HL-60/S4 (cell line): Measurements from ENCODE around the gene TPP1.

Experiments
- in situ Hi-C: fragments of 300-500 bp; cut with MboI; formaldehyde crosslinking; loops from 2 replicates; pipeline ENCODE4 v1.14.3; 2022; ENCODE audit warnings: low sequenced_read_pairs

Gene TPP1

DNA sequence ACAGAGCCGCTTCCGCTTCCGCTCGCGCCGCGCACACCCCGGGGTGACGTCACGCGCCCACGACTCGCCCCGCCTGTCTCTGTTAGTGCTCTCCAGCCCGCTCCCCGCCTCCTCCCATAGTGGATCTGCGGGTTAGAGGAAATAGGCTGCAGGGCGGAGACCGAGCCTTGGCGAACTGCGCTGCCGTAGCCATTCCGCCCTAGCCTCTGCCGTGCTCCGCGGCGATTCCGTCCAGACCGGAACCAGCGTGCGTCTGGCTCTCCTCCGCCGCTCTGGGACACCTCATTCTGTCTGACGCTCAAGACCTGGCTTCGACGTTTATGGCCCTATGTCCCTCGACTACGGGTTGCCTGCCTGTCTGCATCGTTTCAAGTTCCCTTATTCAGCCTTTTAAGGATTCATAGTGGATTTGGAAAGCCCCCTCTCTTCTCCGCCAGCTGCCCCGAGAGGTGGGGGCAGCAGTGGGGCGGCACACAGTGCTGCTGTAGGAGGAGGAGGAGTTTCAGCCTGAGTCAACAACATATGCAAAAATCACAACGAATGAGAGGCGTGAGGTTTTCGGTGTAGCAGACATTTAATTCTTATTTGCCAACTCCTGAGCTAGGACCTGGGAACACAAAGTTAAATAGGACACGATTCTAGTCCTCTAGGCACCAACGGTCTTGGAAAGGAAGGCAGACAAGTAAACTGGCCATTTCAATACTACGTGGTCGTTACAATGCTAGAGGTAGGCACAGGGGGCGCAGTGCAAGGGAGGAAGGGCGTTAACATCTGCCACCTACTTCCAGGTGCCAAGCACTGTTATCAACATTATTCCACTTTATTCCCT is 6.8 kb downstream of the TPP1 start, which contains the start of gene TAF10:
TAF10 (minus strand) TSS at position 4 of the 829 bp plus-strand sequence. CDS start 27 bp downstream, outside the sequence.
- in situ Hi-C loops: loop anchor here (10.0 kb wide), 1 partner anchor 62 kb away; no protein-coding TSS in a partner anchor

DNA sequence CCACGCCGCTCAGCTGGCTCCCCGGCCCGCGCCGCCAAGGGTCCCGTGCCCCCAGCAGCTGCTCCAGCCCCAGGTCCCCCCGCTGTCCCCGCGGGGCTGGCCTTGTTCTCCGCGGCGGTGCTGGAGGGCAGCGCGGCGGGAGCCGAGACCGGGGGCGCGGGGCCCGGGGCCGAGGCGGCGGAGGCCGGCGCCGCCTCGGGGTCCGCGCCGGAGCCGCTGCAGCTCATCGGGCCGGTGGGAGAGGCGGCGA is 7.3 kb downstream of the TPP1 start:
- in situ Hi-C loops: loop anchor here (10.0 kb wide), 1 partner anchor 63 kb away; no protein-coding TSS in a partner anchor

DNA sequence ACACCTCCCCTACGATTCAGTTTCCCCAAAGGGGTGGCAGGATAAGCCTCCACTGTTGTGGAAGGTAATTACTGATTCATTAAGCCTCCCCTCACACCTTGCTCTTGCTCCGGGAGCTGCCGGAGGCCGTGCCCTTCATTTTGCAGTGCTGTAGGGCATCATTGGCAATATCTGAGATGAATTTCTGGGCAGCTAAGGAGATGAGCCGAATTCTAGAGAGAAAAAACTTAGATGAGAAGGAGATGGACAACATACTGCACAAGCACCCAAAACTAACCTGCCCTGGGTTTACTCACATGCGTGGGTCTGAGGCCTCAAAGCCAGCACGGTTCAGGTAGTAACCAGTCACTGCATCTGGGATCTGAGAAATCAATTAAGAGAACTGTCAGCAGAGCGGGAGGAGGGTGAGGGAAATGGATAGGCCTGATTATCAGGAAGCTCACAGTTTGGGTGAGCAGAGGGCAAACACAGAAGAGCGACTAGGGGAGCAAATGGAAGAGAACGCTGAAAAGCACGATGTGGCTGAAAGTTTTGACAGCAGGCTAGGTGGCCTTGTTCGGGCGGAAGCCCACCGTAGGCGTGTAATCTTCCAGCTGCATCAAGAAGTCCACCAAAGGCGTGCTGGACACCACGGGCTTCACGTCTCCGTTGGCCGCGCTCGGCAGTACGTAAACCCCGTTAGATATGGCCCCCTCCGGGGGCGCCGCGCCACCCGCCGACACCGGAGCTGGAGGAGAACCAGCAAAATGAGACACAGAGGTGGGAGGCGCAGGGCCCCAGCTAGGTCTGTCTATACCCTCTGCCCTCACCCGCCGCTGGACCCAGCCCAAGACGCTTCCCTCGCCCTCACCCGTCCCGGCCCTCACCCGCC is 7.9 kb downstream of the TPP1 start:
- in situ Hi-C loops: loop anchor here (10.0 kb wide), 1 partner anchor 63 kb away; no protein-coding TSS in a partner anchor

DNA sequence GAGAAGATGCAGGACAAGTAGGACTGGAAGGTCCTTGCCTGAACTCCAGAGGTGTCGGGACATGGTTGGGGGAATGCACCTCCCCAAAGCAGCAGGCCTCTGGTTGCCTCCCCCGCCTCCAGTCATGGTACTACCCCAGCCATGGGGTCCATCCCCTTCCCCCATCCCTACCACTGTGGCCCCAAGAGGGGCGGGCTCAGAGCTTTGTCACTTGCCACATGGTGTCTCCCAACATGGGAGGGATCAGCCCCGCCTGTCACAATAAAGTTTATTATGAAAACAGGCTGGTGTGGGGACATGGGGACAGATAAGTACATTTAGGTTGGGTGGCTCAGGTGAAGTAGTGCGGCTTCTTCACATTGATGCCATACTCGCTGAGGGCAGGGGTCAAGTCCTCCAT is 8.6 kb downstream of the TPP1 start:
- in situ Hi-C loops: loop anchor here (10.0 kb wide), 1 partner anchor 64 kb away; no protein-coding TSS in a partner anchor

DNA sequence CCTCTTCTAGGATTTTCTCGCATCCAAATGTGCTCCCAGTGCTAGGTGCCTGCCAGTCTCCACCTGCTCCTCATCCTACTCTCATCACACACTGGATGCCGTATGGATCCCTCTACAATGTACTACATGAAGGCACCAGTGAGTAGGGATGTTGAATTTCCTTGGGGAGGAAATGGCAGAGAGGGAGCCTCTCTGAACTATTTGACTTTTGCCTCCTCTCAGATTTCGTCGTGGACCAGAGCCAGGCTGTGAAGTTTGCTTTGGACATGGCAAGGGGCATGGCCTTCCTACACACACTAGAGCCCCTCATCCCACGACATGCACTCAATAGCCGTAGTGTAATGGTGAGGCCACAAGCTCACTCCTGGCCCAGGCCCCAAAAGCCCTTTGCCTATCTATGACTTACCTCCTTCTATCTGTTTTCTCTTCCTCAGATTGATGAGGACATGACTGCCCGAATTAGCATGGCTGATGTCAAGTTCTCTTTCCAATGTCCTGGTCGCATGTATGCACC is 9.7 kb downstream of the TPP1 start:
- in situ Hi-C loops: loop anchor here (10.0 kb wide), 1 partner anchor 65 kb away; no protein-coding TSS in a partner anchor

DNA sequence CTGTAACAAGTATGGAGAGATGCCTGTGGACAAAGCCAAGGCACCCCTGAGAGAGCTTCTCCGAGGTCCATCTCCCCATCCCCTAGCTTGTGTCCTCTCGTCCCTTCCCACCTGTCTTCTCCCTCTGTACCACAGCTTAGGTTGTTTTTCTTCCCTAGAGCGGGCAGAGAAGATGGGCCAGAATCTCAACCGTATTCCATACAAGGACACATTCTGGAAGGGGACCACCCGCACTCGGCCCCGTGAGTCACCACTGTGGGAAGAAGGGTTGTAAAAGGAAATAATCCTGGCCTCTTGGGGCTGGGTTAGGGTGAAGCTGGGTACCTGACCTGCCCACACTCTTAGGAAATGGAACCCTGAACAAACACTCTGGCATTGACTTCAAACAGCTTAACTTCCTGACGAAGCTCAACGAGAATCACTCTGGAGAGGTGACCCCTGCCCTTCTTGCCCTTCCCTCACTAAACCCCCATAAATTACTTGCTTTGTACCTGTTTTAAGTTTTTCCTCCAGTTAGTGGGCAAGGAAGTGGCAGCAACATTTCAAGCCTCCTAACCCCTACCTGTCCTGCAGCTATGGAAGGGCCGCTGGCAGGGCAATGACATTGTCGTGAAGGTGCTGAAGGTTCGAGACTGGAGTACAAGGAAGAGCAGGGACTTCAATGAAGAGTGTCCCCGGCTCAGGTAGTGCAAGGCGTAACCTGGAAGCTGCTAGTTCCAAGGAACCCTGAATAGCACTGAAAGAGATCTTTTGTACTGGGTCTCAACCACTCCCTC is 10.3 kb downstream of the TPP1 start:
- in situ Hi-C loops: no loop called here

DNA sequence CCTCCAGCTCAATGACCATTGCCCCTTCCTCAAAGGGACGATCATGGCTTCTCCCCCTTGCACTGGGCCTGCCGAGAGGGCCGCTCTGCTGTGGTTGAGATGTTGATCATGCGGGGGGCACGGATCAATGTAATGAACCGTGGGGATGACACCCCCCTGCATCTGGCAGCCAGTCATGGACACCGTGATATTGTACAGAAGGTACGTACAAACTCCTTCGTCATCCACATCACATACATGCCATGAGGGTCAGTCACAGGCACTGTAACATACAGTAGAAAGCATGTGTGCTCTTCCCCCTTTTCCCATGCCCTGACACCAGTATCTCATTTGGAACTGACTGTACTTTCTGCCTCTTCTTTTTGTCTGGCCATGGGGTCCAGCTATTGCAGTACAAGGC is 11.2 kb downstream of the TPP1 start:
- in situ Hi-C loops: no loop called here

DNA sequence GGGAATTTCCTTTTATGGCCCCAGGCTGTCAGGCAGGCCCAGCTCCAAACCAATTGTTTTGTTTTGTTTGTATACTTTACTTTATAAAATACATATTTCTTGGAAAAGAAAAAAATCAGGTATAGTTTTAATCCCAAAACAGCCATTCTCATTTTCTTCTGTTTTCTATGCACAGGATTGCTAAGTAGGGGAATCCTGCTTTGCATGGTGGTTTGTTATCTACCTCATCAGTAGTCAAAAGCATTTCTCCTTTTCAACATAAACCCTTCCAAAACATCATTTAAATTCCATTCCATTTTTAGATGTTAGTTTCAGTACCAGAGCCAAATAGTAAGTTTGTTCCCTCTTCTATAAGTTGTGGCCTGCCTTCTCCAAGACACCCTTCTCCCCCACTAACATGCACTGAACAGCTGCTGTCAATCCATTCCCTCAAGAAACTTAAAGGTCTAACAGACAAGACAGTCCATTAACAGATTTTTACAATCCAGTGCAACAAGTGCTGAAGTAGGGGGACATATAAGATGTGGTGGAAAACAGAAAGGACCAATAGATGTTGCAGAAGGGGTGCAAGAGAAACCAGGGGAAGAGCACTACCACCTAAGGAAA is 11.9 kb downstream of the TPP1 start:
- in situ Hi-C loops: no loop called here

DNA sequence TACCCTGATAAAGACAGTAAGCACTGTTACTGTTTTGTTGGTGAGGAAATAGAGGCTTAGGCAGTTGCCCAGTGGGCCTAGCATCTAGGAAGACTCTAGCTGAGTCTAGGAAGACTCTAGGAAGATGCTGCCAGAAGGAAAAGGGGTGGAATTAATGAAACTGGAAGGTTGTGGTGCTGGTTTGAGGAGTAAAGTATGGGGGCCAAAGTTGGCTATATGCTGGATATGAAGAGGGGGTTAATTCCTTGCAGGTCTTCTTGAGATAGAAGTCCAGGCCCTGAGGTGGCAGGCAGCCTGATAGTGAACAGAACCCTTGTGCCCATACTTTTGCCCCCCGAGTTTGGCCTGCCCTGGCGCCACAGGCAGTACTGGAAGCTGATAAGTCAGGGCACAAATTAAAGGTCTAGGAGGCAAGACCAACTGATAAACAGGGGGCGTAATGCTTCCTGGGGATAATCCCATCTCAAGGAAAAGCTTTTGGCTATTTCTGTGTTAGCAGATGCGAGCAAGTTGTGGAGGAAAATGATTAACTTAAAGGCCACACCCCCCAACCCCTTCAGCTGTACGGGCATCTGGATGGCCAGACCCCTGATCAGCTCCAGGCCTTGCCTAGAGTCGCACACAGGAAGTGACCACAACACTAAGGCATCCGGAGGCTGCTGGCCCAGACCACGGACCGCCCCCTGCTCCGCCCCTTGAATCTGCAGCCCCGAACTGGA is 12.6 kb downstream of the TPP1 start:
- in situ Hi-C loops: no loop called here

DNA sequence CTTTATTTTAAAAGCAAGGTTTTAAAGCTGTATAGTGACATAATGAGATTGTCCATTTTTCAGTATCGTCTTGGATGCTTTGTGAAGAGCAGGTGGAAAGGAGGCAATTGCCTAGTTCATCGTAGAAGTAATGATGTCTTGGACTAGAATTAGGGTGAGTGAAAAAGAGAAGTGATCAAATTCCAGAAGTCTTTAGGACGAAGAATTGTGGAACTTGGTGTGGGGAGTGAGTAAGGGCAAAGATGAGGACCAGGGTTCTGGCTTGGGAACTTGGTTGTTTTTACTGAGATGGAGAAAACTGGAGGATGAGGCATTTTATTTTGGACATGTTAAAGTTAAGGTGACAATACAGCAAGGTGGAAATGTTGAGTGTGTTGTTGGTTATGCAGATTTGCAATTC is 14.4 kb downstream of the TPP1 start:
- in situ Hi-C loops: no loop called here

DNA sequence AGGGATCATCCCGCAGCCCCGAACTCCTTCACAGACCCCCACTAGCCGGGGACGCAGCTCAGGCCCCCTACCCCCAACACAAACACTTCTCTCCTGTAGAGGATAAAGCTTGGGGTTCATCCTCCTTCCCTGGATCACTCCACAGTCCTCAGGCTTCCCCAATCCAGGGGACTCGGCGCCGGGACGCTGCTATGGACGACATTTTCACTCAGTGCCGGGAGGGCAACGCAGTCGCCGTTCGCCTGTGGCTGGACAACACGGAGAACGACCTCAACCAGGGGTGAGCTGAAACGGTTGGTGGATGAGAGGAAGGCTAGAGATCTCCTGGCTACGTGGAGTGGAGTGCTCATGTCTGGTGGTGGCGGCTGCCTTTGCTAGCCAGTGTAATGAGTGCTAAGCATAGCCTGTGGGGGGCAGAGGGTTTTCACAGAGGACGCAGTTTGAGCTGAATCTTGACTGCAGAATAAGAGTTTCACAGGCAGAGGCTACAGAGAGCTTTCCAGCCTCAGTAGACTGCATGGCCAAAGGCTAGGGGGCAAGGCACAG is 15.1 kb downstream of the TPP1 start:
- in situ Hi-C loops: no loop called here

DNA sequence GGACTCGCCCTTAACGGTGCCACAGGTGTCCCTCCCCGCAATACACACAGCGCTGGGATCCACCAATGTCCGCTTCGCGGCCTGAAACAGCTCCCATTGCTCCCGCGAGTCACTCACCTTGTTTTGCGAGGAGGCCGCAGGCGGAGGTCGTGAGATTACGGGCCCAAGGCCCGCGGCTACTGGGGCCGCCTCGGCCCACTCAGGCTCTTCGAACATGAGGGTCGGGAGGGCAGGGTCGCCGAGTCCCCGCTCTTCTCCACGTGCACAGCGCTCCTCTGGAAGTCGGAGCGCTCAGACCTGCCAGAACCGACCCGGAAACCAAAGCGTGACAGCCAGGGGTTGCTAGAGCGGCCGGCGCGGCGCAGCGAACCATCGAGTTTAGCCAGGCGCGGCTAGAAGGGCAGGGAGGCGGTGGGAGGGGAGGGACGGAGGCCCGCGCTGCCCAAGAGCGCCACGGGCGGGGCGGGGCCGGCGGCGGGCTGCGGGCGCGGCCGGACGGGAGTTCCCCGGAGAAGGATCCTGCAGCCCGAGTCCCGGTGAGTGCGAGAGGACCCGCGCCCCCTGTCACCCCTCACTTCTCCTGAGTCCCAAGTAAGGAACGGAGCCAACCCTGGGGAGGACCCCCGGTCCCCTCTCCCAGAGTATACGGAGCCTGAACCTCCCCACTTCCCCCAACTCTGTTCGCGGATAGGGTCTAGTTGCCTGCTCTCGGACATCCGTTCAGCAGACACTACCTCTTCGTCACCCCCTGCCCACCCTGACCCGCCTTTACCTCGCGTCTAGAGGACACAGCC is 15.7 kb downstream of the TPP1 start, which contains the start of the genes ILK and RRP8:
ILK (plus strand) TSS at position 488 of the 794 bp plus-strand sequence. CDS start 498 bp downstream, outside the sequence.
RRP8 (minus strand) TSS at position 330 of the 794 bp plus-strand sequence; CDS start at position 216, 114 bp downstream.
- in situ Hi-C loops: no loop called here

DNA sequence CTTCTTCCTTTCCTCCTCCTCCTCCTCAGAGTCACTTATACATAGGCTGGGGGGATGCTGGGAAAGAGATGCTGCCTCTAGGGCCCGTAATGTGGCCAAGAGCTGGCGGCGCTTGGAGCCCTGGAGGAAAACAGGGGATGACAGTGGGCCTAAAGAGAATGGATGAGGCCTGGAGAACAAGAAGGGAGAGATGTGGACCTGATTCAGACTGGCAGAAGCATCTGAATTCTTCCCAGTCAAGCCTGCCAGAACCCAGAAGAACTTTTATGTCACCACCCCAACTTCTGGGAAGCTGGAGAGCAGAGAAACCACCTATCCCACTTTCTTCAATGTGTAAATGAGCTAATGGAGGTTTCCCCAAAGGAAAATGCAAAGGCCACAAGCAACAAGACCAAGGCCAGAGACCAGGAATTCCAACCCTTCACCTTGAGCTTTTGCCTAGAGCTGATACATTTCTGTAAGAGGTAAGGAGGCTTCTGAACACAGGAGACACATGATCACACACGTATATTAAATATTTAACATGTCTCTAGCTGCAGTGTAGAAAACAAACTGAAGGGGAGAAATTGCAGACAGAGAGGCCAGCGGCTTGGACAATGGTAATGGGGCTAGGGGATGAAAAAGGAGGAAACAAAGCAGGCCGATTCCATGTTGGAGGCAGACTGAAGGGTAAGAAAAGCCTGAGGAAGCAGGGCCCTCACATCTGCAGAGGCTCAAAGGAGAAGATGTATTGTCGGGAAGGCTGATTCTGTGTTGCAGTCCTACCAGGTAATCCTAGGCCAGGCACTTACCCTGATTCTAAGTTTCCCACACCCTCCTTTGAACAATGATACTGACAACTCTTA is 16.9 kb downstream of the TPP1 start:
- in situ Hi-C loops: no loop called here

DNA sequence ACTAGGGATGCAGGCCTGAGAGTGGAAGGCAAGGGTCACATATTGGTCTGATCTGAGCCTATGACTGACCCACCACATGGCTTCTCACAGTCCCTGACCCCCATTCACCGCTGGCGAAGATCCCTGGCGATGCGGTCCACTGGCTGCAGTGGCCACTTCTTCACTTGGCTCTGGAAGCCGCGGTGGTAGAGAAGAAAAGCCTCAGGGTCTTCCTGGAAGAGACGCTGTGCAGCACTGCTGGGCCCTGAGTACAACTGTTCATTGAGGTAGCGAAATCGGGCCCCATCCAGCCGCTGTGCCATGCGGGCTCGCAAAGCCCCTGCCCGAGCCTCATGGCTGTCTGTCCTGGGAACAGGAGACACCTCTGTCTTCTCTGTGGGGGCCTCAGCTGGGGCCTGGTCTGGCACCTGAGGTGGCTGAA is 18.2 kb downstream of the TPP1 start:
- in situ Hi-C loops: no loop called here

DNA sequence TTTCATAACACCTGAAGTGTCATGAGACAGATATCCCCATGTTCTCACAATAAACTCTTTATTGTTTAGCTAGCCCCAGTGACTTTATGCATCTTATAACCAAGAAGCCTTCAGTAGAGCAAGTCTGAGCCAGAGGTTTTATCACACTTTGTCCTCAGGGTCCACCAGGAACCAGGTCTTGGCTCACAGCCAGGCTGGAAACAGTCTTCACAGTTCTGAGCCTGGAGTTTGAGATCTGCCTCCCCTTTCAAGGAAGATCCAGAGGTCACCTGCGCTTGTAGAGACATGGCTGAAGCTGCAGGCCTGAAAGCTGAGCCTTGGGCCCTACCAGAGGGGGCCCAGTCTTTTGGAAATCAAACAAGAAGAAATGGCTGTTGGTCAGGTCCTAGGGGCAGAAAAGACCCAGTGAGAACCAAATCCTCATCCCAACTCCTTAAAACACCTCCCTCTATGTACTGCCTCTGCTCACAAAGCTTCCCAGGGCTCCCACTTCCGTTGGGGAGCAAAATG is 19.3 kb downstream of the TPP1 start:
- in situ Hi-C loops: no loop called here

DNA sequence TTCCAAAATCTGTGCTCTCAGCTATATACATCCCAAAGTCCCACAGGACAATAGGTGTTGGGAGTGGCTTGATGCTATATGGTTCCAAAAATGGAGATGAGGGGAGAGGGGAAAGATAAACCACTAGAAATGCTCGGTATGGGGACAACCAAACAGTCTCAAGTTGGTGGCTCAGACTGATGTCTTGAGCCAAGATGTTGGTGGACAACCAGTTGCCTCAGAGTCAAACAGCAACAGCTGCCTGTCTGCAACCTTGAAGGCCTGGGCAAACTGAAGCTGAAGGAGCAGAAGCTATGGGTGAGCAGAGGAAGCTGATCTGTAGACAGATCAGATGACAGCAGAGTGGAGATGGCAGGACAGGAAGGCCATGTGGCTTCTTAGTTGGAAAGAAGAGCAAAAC is 19.8 kb downstream of the TPP1 start:
- in situ Hi-C loops: no loop called here

DNA sequence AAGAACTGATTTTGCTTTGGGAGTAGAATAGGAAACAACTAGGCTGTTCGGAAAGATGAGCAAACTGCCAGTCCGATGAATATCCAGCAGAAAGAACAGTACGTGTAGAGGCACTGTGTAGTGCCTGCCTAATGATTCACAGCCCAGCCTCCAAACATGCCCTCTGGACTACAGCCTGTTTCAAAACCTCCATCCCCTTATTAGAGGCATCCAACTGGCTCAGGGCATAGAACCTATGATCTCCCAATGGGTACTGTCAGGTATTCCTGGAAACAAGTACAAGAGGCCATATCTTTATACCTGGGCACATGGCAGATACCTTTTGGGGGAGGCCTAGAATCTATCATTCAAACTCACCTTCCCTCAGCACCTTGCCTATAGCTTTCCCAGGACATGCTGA is 20.7 kb downstream of the TPP1 start:
- in situ Hi-C loops: no loop called here
